ENCODE data around the gene NKX1-1. TPM values are rescaled to one million over a fixed set of nuclear protein-coding genes. Genes with fewer than 3 reads are reported as not detected.

NKX1-1 gene
- total RNA-seq, 1 experiment from 2014 or later, result not detected

DNA sequence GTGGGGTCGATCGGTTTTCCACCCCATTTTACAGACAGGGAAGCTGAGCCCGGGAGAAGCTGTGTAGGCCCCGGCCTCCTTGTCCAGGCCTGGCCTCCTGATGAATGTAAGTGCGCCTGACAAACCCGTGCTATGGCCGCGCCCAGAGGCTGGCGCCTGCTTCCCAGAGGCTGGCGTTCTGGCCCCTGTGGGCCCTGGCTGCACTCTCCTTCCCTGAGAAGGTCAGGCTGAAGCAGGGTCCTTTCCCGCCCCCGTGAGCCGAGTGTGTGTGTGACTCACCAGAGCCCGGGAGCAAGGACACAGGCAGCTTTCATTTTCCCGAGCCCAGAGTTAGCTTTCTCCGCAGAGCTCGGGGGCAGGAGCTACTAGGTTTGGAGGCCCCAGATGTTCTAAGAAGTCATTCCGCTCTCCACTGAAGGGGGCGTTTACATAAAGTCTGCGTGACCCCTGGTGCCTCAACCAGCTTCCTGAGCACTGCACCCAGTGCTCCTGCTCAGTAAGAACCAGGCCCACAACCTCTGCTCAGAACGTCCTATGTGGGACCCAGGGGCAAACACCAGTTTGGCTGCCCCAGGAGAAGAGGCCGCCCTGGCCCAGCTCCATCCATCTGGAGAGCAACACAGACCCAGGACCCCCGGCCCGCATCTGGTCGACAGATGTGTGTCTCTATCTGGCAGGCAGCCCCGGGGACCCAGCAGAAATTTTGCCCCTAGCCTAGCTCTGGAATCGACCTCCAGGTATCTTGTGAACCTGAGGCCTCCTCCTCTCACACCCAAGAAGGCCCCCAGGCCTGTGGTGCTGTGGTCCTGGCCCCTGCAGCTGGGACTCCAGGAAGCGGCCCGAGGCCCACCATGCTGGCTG lies 45.6 kb downstream of the NKX1-1 start:
- DNase-seq (ENCODE audit: low read depth), result peak; percentile 18

DNA sequence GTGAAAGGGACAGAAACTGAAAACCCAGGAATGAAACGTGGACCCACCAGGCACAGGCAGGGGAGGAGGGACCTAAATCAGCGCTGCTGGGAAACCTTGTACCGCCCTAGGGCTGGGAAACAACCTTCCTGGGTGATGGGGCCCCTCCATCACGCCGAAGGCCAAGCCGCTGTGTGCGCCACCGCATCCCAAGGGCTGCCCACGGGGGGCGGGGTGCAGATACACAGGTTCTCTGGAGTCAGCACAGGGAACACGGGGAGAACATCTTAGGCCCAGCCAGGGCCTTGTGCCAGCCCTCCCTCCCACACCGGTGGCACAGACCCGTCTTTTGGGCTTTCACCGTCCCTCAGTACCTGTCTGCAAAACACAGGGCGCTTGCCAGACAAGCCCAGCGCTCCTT lies 46.3 kb downstream of the NKX1-1 start:
- DNase-seq (ENCODE audit: low read depth), result no peak

DNA sequence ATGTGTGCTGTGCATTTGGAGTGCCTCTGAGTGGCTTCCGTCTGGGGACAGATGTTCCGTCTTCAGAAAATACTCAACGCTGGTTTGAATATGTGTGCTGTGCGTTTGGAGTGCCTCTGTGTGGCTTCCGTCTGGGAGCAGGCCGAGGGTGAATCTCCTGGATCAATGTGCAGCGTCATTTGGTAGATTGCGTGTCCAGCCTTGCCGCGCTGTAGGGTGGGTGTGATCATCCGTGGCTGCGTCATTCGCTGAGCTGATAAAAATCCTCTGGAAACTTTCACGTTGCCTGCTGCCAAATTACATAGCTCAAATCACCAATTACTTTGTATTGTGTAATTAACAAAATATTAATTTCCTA lies 47.1 kb downstream of the NKX1-1 start:
- DNase-seq (ENCODE audit: low read depth), result no peak

DNA sequence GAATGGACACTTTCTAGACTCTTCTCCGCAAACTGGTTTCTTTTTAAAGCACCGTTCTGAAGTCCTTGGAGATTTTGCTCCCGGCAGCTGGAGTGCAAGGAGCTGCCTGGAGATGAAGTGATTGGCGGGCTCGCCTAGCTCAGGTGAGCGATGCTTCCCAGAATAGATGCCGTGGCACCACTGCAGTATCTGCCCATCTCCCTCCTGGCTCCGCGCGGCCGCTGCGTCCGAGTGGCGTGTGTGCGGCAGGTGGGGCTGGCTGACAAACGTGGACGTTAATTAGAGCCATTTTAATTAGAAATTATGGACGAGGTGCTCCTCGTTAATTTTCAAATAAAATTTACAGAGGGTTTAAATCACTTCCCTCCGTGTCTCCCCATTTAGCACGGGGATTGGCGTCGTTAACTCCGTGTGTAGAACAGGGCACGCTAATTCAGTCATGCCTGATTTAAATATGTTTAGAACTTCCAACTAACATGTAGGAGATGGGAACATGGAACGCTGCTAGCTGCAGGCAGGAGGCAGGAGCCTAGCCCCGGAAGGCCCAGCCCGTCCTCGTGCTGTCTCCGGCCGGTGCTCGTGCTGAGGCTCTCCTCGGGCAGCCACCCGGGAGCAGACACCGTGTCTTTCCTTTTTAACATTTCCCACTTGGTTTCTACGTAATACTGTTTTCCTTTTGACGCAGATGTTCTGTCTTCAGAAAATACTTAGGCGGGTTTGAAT lies 47.7 kb downstream of the NKX1-1 start:
- DNase-seq (ENCODE audit: low read depth), result no peak

DNA sequence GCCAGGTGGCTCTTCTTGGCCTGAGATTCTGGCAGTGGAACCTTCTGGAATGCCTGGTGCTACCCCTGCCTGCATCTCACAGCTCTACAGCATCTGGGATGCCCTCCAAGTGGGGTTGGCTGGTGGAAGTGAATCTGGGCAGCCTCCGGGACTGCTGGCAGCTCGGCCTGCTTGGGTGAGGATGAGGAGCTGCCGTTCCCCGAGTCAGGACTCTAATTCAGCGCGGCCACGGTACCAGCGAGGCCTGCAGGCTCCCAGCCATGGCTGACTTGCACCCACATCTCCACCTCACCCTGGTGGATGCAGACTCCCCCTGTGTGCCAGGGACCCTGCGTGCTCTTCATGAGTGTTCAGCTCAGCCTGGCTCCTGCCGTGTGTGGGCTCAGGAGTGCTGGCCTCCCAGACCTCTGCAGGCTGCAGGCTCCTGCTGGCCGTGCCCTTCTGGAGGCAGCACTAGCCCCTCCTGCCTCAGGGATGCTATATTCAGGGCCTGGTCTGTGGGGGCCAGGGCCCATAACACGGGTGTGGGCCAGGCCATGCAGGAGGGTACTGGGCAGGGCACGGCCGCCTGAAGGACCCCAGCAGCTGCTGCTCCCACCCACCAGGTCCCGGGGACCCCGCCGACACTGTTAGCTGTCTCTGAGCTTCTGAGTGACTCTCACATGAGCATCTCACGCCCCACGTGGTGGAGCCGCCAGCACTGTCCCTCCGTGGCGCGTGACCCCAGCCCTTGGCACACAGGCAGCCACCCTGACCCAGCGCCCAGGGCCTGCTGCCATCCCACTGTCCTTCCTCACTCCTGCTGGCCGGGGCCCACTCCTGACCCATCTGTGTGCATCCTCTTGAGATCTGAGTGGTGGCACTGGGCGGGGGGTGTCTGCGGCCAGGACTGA lies 48.6 kb downstream of the NKX1-1 start:
- no peak for DNase-seq (ENCODE audit: low read depth)

DNA sequence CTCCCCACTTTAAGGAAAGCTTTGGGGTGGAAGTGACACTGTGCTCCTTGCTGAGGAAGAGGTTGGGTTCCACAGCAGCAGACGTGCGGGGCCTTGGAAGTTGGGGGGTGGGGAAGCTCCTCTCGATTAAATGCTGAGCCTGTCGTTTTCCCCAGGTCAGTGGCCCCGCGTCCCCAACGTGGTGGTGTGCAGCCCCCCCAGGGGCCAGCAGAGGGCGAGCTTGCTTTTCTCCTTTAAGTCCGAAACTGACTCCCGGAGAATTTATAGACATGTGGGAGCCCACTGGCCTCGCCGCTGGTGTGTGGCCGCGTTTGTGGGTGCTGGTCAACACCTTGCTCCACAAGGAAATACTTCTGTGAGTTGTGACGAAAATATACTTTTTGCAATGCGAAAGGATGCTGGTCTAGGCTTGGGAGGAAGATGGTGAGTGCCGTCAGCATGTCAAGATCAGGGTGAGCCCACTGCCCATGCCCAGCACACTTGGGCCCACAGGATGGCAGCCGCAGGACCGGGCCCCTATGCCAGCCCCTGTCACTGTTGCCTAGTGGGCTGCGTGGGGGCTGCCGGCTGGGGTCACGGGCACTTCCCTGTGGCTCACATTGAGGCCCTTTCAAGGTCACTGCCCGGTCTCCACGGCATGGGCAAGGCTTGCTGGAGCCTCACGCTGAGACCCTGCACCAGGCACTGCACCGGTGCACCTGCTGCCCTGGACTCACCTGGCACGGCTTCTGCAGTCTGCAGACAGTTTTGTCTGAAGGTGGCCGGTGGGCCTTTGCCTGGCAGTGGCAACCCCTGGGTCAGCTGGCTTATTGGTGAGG lies 49.9 kb downstream of the NKX1-1 start:
- DNase-seq (ENCODE audit: low read depth), result peak; percentile 24

DNA sequence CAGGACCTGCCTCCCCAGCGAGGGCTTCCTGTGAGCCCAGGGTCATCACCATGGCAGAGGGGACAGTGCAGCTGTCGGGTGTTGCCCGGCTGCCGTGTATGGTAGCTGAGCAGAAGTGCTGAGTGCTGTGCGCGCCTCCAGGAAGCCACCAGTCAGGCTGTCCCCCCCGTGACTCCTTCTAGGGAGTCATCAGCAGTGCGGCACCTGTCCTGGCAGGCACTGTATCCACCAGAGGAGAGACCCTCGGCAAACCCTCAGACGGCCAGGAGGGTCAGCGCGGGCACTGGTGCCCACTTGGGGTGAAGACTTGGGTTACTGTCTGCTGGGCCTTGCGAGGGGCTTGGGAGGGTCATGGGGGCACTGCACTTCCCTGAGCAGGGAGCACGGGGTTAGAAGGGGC lies 50.9 kb downstream of the NKX1-1 start:
- no peak for DNase-seq (ENCODE audit: low read depth)

DNA sequence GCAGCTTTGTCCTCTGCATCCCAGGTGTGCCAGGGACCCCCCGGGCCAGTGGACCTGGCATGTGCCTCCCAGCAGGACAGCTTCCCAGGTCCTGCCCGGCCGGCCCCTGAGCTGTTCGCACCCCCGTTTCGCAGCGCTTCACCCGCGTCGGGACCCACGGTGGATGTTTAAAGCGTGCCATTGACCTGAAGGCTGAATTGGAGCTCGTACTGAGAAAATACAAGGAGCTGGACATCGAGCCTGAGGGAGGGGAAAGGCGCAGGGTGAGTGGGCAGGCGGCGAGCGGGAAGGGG lies 51.3 kb downstream of the NKX1-1 start:
- DNase-seq (ENCODE audit: low read depth), result no peak

DNA sequence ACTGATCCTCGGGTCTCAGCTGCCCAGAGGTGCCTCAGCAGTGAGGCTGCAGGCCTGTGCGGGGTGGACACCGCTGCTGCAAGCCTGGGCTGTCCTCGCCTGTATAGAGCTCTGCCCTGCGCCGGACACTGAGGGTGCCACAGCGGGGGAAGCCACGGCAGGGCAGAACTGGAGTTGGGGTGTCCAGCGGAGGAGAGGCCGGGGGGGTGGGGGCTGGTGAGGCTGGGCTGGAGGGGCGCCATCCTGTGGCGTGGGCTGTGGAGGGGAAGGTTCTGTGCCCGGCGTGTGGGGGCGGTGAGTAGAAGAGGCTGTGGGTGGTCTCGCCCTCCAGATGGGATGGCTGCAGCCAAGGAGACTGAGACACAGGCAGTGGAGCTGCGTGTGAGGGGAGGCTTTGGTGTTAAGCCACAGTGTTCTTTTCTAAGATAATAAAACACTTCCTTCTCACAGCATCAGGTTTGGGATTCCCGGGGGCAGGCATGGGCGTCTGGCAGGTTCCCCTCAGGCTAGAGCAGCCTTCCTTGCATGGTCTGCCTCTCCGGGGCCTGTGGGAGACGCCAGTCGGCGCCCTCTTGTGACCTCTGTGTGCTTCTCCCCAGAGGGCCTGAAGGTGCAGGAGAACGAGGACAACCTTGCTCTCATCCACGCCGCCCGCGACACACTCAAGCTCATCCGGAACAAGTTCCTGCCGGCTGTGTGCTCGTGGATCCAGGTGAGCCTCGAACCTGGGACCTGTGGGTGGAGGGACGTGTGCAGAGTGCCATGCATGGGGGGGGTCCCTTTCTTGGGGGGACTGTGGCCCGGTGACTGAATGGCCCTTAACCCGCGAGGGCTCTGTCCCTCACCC lies 51.9 kb downstream of the NKX1-1 start:
- no peak for DNase-seq (ENCODE audit: low read depth)

DNA sequence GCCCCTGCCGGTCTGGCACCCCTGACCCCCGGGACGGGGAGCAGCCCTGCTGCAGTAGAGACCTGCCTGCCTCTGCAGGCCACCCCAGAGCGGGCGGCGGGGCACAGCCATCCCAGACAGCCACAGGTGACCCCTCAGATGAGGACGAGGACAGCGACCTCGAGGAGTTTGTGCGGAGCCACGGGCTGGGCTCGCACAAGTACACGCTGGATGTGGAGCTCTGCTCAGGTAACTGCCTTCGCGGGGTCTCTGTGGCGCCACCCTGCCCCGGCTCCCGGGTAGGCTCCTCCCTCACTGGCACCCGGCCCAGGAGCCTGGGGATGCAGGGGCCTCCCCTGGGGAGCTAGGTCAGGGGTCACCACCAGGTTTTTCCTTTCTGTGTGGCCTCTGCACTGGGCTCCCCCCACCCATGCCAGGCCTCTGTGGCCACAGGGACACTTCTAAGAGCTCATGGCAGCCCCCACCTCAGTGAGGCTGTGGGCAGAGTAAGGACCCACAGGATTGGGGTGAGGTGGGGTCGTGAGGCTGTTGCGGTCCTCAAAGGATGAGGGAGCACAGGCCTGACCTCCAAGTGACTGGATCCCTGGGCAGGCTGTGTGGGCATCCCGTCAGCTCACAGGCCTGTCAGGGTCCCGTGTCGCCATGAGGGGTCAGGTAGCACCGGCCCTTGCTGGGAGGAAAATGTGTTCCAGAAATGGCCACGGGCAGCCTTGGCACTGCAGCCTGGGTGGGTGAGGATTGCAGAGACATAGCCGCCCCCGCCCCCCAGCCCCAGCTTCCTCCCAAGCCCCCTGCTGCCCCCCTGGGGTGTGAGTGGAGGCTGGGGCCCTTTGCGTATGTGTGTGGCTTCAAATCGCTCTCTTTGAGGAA lies 52.8 kb downstream of the NKX1-1 start:
- DNase-seq (ENCODE audit: low read depth), result no peak

Other genes starting within 250 kb of the NKX1-1 start
- gene SPON2, start 233.9 kb downstream of the NKX1-1 start, total RNA-seq (2014; rRNA removed; shearing (Covaris generic)), result 0.07 TPM in 1 of 2 replicates, not detected in the other
- gene CTBP1, start 157.3 kb downstream of the NKX1-1 start, total RNA-seq (2014; rRNA removed; shearing (Covaris generic)), result 101 and 166 TPM in 2 replicates
- 44.4 and 75.0 TPM in 2 replicates for gene MAEA, start 116.6 kb downstream of the NKX1-1 start, total RNA-seq (2014; rRNA removed; shearing (Covaris generic))
- gene UVSSA, start 59.2 kb downstream of the NKX1-1 start, total RNA-seq (2014; rRNA removed; shearing (Covaris generic)), result 1.5 and 3.9 TPM in 2 replicates

All from M059J (cell line).